Tibial artery (tissue), 4 donors: Measurements from ENCODE around the gene TNP1.

ENCODE experiments used
- DNase-seq, 2 donors: peaks; one replicate each; pipeline ENCODE4 v3.0.0-alpha.2; 2019
- H3K27ac ChIP-seq, 2 donors: fragments of 200-600 bp; sonication (generic) in 1 of 2; 1 replicate in 1 of 2; 2 replicates in 1 of 2; pipeline ENCODE4 v1.5.1; 2018 to 2019; ENCODE audit warnings: mild to moderate bottlenecking in 1 of 2
- H3K27me3 ChIP-seq, 2 donors: fragments of 200-600 bp; sonication (generic) in 1 of 2; one replicate each; pipeline versions ENCODE4 v1.5.1 to v1.6.0; 2016 to 2019
- H3K36me3 ChIP-seq, 3 donors: fragments of 200-600 bp; sonication (generic) in 2 of 3; one replicate each; pipeline ENCODE4 v1.5.1; 2016 to 2019; ENCODE audit warnings: mild to moderate bottlenecking in 2 of 3
- H3K4me1 ChIP-seq, 4 donors: fragments of 200-600 bp; sonication (generic) in 2 of 4; 1 replicate in 3 of 4; 2 replicates in 1 of 4; pipeline ENCODE4 v1.5.1; 2016 to 2019
- H3K4me3 ChIP-seq, 2 donors: fragments of 200-600 bp; sonication (generic) in 1 of 2; 1 replicate in 1 of 2; 2 replicates in 1 of 2; pipeline ENCODE4 v1.5.1; 2018 to 2019; ENCODE audit warnings: mild to moderate bottlenecking in 2 of 2
- H3K9me3 ChIP-seq, 3 donors: fragments of 200-600 bp; sonication (generic) in 1 of 3; one replicate each; pipeline ENCODE4 v1.5.1; 2016 to 2019
- CTCF ChIP-seq, 2 experiments: fragments of 200-600 bp in 1 of 2; fragments of 450-650 bp in 1 of 2; IDR thresholded peaks; one replicate each; pipeline ENCODE4 v1.5.1; 2017 to 2019; ENCODE audit warnings: antibody characterized with exemption in 2 of 2, mild to moderate bottlenecking in 1 of 2, moderate library complexity in 1 of 2
- intact Hi-C: fragments of 100-400 bp; cut with DNase I; formaldehyde crosslinking; loops from one replicate; pipeline ENCODE4 v1.15.0; 2023; ENCODE audit warnings: low total_unique reads

TNP1 gene

DNA sequence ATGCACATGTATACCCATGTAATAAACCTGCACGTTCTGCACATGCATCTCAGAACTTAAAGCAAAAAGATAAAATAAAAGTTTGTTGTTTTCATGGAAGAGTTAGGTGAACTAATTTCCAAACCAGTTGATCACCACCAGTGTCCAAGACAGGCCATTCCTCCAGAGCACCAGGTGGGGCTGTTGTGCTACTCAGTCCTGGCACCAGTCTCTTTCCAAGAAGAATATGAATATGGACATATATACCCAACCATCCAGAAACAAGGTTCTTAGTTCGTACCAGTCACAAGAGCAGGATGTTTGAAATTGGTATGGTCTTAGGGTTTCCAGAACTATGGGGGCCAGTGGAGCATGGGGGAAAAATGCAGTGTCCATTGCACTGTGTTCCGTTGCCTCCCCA, 17.2 kb upstream of the TNP1 start:
- intact Hi-C loops = no loop called here

GRCh38 chr2:216875862-216876261, 16.0 kb upstream of the TNP1 start:
- Histone ChIP-seq H3K4me1 (peaks cover 0 to 8% (median 5%) of the 10 kb centered on the region in 4 donors), H3K4me3 (no peak overlapping the region), H3K36me3 (no peaks in the 10 kb centered on the region), H3K27me3 (no peaks in the 10 kb centered on the region), H3K9me3 (no peaks in the 10 kb centered on the region), H3K27ac (no peak overlapping the region)
- intact Hi-C loops = no loop called here
- no peak for DNase-seq
- no peak for TF ChIP-seq CTCF (IDR thresholded peaks at IDR 0.05)

More for the DNA sequence above, 17.2 kb upstream of the TNP1 start:
- no peak for TF ChIP-seq CTCF (IDR thresholded peaks at IDR 0.05)
- Histone ChIP-seq H3K27ac (no peak overlapping the region), H3K4me1 (peaks cover 0 to 13% (median 8%) of the 10 kb centered on the region in 4 donors), H3K36me3 (no peaks in the 10 kb centered on the region), H3K9me3 (no peaks in the 10 kb centered on the region), H3K27me3 (no peaks in the 10 kb centered on the region), H3K4me3 (no peak overlapping the region)
- no peak for DNase-seq

- no peaks in the 10 kb centered on the region for H3K36me3 ChIP-seq
- intact Hi-C loops = no loop called here
Observed at GRCh38 chr2:216873573-216873972, 13.7 kb upstream of the TNP1 start.

DNA sequence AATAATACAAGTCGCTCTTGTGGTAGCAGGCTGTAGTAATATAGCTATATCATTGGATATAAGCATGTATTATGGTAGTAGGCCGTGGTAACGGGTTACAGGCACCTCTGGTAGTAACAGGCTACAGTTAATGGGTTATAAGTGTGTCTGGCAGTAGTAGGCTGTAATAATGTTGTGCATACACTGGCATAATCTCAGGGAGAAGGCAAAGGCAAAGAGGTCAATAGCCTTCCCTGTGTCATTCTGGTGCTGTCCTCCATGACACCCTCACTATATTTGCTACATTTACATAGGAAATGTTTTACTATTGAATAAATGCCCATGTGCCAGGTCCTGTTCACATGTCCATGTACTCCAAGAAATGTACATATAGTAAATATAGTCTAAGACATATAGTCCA, 12.8 kb upstream of the TNP1 start:
- no peaks in the 10 kb centered on the region for H3K36me3 ChIP-seq
- H3K27me3 ChIP-seq = no peaks in the 10 kb centered on the region
- no peaks in the 10 kb centered on the region for H3K9me3 ChIP-seq
- intact Hi-C loops = no loop called here
- no peaks in the 10 kb centered on the region for H3K4me1 ChIP-seq
- H3K4me3 ChIP-seq = no peak overlapping the region
- no peak overlapping the region for H3K27ac ChIP-seq
- no peak for TF ChIP-seq CTCF (IDR thresholded peaks at IDR 0.05)
- no peak for DNase-seq

More at GRCh38 chr2:216873573-216873972, 13.7 kb upstream of the TNP1 start:
- Histone ChIP-seq H3K27ac (no peak overlapping the region), H3K27me3 (no peaks in the 10 kb centered on the region), H3K4me3 (no peak overlapping the region), H3K9me3 (no peaks in the 10 kb centered on the region), H3K4me1 (no peaks in the 10 kb centered on the region)
- DNase-seq = no peak
- TF ChIP-seq CTCF (IDR thresholded peaks at IDR 0.05) = no peak

GRCh38 chr2:216872040-216872439, 12.2 kb upstream of the TNP1 start:
- TF ChIP-seq CTCF (IDR thresholded peaks at IDR 0.05) = no peak
- H3K27me3 ChIP-seq = no peaks in the 10 kb centered on the region
- no peak overlapping the region for H3K4me3 ChIP-seq
- no peak overlapping the region for H3K27ac ChIP-seq
- no peaks in the 10 kb centered on the region for H3K9me3 ChIP-seq
- no peaks in the 10 kb centered on the region for H3K36me3 ChIP-seq
- no peaks in the 10 kb centered on the region for H3K4me1 ChIP-seq
- no peak for DNase-seq
- intact Hi-C loops = no loop called here

DNA sequence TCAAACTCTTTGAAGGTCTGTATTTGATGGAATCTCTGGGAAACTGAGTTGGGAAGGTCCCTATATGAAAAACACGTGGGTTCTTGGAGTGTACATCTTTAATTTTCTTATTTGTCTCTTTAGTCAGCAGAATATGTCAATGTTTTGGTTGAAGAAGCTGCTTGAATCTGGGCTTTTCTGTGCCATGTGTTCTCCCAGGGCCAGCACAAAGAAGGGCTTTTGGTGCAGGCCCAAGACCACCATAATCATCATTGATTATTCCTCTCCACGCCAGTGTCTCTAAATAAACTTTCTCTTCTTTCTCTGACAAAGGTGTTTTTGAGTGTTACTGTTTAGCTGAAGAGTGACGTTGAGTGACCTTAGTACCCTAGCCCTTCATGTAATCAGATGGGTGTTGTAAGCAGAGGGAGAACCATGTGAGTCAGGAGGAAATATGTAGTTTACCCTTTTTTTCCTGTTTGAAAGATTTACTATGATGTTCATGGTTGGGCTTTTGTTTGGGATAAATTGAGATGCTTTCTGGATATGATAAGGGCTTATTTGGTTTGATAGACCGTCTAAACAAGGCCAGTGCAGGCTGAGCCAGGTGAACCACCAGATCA, 11.6 kb upstream of the TNP1 start:
- Histone ChIP-seq H3K27me3 (no peaks in the 10 kb centered on the region), H3K9me3 (no peaks in the 10 kb centered on the region), H3K4me3 (no peak overlapping the region), H3K36me3 (no peaks in the 10 kb centered on the region), H3K27ac (no peak overlapping the region), H3K4me1 (no peaks in the 10 kb centered on the region)
- DNase-seq = no peak
- TF ChIP-seq CTCF (IDR thresholded peaks at IDR 0.05) = no peak
- intact Hi-C loops = no loop called here
